ENCODE measurements around the gene FHL1.

Gene FHL1

DNA sequence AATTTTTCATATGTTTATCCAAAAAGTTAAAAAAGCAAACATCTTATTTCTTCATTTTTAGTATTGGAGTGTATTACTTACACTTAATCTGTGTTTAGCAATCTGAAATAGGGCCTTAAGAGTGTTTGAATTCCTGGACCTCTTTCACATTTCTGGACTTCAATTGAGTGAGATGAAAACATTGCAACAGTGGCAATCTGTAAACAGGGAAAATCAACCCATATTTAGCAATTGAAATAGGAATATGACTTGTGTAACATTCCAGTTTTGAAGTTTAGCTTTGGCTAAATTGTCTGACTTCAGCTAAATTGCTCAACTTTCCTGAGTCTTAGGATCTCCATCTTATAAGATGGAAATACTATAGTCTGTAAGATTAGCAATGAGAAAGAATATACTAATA is 34.6 kb upstream of the FHL1 start:
- Histone ChIP-seq H3K36me3 (no peaks in the 10 kb centered on the region), H3K27me3 (no peaks in the 10 kb centered on the region), H3K9me3 (no peaks in the 10 kb centered on the region), H3K4me1 (no peaks in the 10 kb centered on the region), H3K4me3 (ENCODE audit: low read depth, low read length) (no peak overlapping the region)
- no peak for DNase-seq
- TF ChIP-seq, protein P1, sequence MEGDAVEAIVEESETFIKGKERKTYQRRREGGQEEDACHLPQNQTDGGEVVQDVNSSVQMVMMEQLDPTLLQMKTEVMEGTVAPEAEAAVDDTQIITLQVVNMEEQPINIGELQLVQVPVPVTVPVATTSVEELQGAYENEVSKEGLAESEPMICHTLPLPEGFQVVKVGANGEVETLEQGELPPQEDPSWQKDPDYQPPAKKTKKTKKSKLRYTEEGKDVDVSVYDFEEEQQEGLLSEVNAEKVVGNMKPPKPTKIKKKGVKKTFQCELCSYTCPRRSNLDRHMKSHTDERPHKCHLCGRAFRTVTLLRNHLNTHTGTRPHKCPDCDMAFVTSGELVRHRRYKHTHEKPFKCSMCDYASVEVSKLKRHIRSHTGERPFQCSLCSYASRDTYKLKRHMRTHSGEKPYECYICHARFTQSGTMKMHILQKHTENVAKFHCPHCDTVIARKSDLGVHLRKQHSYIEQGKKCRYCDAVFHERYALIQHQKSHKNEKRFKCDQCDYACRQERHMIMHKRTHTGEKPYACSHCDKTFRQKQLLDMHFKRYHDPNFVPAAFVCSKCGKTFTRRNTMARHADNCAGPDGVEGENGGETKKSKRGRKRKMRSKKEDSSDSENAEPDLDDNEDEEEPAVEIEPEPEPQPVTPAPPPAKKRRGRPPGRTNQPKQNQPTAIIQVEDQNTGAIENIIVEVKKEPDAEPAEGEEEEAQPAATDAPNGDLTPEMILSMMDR (IDR thresholded peaks at IDR 0.05; ENCODE audit: low read depth, low read length): no peak

DNA sequence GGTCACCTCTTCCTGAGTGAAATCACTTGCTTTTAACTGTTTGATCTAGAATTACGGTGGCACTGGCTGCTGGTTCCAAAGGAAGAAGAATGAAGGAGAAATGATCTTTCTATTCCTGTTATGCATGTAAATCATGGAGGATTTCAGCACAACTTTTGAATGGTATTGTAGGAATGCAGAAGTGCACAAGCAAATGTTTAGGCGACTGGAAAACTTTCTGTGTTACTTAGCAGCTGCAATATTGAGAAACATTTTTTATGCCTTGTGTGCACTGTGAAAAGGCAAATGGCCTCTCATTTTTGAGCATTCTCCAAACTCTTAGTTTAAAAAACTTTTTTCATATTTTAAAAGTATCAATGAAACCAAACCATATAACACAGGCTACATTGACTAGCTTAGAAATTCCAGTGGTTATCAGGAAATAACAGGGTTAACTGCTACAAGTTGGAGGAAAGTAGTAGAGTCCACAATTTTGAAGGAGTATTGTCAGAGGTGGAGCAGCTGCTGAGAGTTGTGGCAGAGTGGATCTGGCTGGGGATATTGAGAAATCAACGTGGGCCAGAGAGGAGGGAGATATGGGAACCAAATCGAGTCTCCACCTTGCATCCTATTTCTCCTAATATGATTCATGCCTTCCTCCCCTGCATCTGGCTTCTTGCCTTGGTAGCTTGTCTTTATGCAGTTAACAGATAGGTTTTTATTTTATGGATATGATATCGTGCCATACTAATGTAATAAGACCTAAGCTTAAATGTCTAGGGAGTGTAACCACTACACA is 32.0 kb upstream of the FHL1 start:
- DNase-seq: no peak
- no peaks in the 10 kb centered on the region for H3K36me3 ChIP-seq
- TF ChIP-seq, protein P1 (IDR thresholded peaks at IDR 0.05; ENCODE audit: low read depth, low read length): no peak
- no peak overlapping the region for H3K4me3 ChIP-seq (ENCODE audit: low read depth, low read length)
- no peaks in the 10 kb centered on the region for H3K9me3 ChIP-seq
- H3K4me1 ChIP-seq: no peaks in the 10 kb centered on the region
- no peaks in the 10 kb centered on the region for H3K27me3 ChIP-seq

DNA sequence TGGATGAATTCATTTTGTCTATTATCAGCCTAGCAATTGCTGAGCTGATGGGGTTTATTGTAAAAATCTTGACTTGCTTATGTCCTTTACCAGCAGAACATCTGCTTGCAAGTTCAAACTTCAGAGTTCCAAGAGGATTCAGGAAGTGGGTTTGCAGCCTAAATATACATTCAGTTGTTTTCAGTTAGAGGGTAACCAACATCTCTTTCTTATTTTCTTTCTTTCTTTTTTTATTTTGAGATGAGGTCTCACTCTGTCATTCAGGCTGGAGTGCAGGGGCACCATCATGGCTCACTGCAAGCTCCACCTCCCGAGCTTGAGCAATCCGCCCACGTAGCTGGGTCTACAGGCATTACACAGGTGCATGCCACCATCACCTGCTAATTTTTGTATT is 31.4 kb upstream of the FHL1 start:
- no peak overlapping the region for H3K4me3 ChIP-seq (ENCODE audit: low read depth, low read length)
- no peaks in the 10 kb centered on the region for H3K4me1 ChIP-seq
- H3K9me3 ChIP-seq: no peaks in the 10 kb centered on the region
- TF ChIP-seq, protein P1 (IDR thresholded peaks at IDR 0.05; ENCODE audit: low read depth, low read length): no peak
- H3K27me3 ChIP-seq: no peaks in the 10 kb centered on the region
- no peaks in the 10 kb centered on the region for H3K36me3 ChIP-seq
- no peak for DNase-seq

DNA sequence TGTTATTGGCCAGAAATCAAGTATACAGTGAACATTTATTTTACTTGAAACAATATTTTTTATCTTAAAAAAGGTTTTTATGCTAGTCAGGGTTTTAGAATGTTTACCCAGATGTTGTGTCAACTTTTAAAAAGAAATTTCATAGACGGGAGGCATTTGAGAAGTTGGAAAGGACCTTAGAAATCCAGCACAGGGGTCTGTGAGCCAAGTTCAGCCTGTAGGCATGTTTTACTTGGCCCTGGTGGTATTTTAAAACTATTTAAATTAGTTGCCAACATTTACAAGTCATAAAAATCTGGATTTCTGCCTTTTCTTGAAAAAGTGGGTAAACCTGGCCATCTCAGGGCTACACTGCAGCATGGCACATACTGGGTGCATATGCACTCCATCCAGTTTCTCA is 25.5 kb upstream of the FHL1 start:
- TF ChIP-seq, protein P1 (IDR thresholded peaks at IDR 0.05; ENCODE audit: low read depth, low read length): no peak
- no peaks in the 10 kb centered on the region for H3K9me3 ChIP-seq
- H3K27me3 ChIP-seq: no peaks in the 10 kb centered on the region
- no peaks in the 10 kb centered on the region for H3K4me1 ChIP-seq
- no peak overlapping the region for H3K4me3 ChIP-seq (ENCODE audit: low read depth, low read length)
- no peak for DNase-seq
- no peaks in the 10 kb centered on the region for H3K36me3 ChIP-seq

DNA sequence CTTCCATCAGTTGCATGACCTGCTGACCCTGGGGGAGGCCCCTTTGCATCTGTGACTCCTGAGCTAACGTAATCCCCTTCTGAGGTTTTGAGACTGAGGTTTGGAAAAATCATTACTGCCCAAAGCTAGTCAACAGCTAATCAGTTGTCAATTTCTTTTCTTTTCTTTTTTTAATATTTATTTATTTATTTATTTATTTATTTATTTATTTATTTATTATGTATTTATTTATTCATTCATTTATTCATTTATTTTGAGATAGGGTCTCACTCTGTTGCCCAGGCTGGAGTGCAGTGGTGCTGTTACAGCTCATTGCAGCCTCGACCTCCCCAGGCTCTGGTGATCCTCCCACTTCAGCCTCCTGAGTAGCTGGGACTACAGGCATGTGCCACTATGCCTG is 25.1 kb upstream of the FHL1 start:
- H3K36me3 ChIP-seq: no peaks in the 10 kb centered on the region
- no peaks in the 10 kb centered on the region for H3K4me1 ChIP-seq
- no peaks in the 10 kb centered on the region for H3K27me3 ChIP-seq
- H3K9me3 ChIP-seq: no peaks in the 10 kb centered on the region
- TF ChIP-seq, protein P1 (IDR thresholded peaks at IDR 0.05; ENCODE audit: low read depth, low read length): no peak
- DNase-seq: no peak
- no peak overlapping the region for H3K4me3 ChIP-seq (ENCODE audit: low read depth, low read length)

DNA sequence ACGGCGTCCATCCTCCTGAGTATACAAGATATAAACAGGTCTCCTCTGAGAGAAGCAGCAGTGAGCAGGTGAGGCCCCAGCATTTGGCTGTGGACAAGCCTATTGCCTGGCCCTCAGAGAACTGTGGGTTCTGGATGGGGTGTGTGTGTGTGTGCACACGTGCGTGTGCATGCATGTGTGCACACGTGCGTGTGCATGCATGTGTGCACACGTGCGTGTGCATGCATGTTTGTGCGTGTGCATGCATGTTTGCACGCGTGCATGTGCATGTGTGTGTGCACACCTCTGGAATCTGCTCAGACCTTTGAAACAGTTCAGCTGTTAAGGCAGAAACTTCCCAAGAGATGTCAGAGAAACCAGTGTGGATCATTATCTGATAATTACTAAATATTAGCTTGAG is 22.2 kb upstream of the FHL1 start:
- no peaks in the 10 kb centered on the region for H3K27me3 ChIP-seq
- no peaks in the 10 kb centered on the region for H3K36me3 ChIP-seq
- H3K4me1 ChIP-seq: no peaks in the 10 kb centered on the region
- TF ChIP-seq, protein P1 (IDR thresholded peaks at IDR 0.05; ENCODE audit: low read depth, low read length): no peak
- H3K9me3 ChIP-seq: no peaks in the 10 kb centered on the region
- no peak overlapping the region for H3K4me3 ChIP-seq (ENCODE audit: low read depth, low read length)
- DNase-seq: no peak
